GM12878 (cell line): ENCODE measurements around the gene MDFIC. TPM values are rescaled to one million over a fixed set of nuclear protein-coding genes. Genes with fewer than 3 reads are reported as not detected.

Source experiments
- ATAC-seq: fragments of 200-7000 bp; cut with Tn5 transposase; 3 replicates; pipeline ENCODE4 v1.9.1; 2020; ENCODE audit warnings: mild to moderate bottlenecking, moderate library complexity
- BruUV-seq: library from RNA; stranded (reverse); fragments of 400-500 nt; replicated peaks from 2 replicates; lab custom pipeline; 2021; lab: Mats Ljungman, UMichigan
- CTCF ChIA-PET: fragments of 300-600 bp; sonication (Branson Sonifier 250); formaldehyde crosslinking; extraction: SDS; loops from one replicate; lab custom pipeline; 2021; ENCODE audit warnings: inconsistent platforms; lab: Yijun Ruan, JAX
- POLR2A ChIA-PET: fragments of 350-600 bp; formaldehyde crosslinking; extraction: SDS; loops from one replicate; lab custom pipeline; 2021; ENCODE audit warnings: inconsistent platforms; lab: Charles Lee
- RAD21 ChIA-PET: fragments of 300-600 bp; sonication (Branson Sonifier 250); formaldehyde crosslinking; loops from one replicate; lab custom pipeline; 2023; ENCODE audit warnings: antibody characterized with exemption; ENCODE audit not compliant: unreplicated experiment; lab: Charles Lee
- SMC1A ChIA-PET: fragments of 300-600 bp; sonication (Branson Sonifier 250); formaldehyde crosslinking; loops from one replicate; lab custom pipeline; 2023; ENCODE audit not compliant: unreplicated experiment, uncharacterized antibody; lab: Charles Lee
- DNase-seq: peaks from one replicate; pipeline ENCODE4 v3.0.0-alpha.2; 2011; ENCODE audit warnings: low read depth, low spot score
- FAIRE-seq: peaks from 3 replicates; lab custom pipeline; 2011; peaks lifted over from hg19 to GRCh38; lab: Jason Lieb, UNC
- H2AFZ ChIP-seq: 2 replicates; pipeline ENCODE4 v1.6.0; 2011; ENCODE audit warnings: low read depth, low read length, control low read depth; ENCODE audit not compliant: control insufficient read depth
- H3K27ac ChIP-seq: 2 replicates; pipeline ENCODE4 v1.5.1; 2011; ENCODE audit warnings: control low read depth; ENCODE audit not compliant: control insufficient read depth, insufficient read depth
- H3K27me3 ChIP-seq, 2 experiments: replicated peaks in 1 of 2; 2 replicates each; pipeline versions ENCODE4 v1.6.0 to v1.6.1; 2011; ENCODE audit warnings: low read length in 1 of 2; ENCODE audit not compliant: control insufficient read depth in 2 of 2, insufficient read depth in 2 of 2
- H3K36me3 ChIP-seq, 2 experiments: 2 replicates each; pipeline ENCODE4 v1.5.1; 2011; ENCODE audit warnings: low read length in 1 of 2; ENCODE audit not compliant: control insufficient read depth in 2 of 2, insufficient read depth in 2 of 2
- H3K4me1 ChIP-seq: 2 replicates; pipeline ENCODE4 v1.6.1; 2011; ENCODE audit warnings: mild to moderate bottlenecking, low read length, moderate library complexity, mixed read lengths; ENCODE audit not compliant: control insufficient read depth, insufficient read depth
- H3K4me2 ChIP-seq: 2 replicates; pipeline ENCODE4 v1.6.0; 2011; ENCODE audit warnings: control low read depth; ENCODE audit not compliant: control insufficient read depth, insufficient read depth
- H3K4me3 ChIP-seq: fragments of 200-600 bp; sonication (generic); 2 replicates; pipeline ENCODE4 v1.5.1; 2016
- H3K79me2 ChIP-seq: 2 replicates; pipeline ENCODE4 v1.6.0; 2011; ENCODE audit warnings: low read length; ENCODE audit not compliant: control insufficient read depth, insufficient read depth
- H3K9ac ChIP-seq: 2 replicates; pipeline ENCODE4 v1.8.0; 2011; ENCODE audit warnings: low read length, control low read depth, mixed read lengths; ENCODE audit not compliant: control insufficient read depth, insufficient read depth
- H3K9me3 ChIP-seq: replicated peaks from 3 replicates; pipeline ENCODE4 v1.5.1; 2011; ENCODE audit warnings: mild to moderate bottlenecking, low read length; ENCODE audit not compliant: control insufficient read depth, insufficient read depth
- H4K20me1 ChIP-seq: 2 replicates; pipeline ENCODE4 v1.6.0; 2011; ENCODE audit not compliant: control insufficient read depth, insufficient read depth
- BCL11A ChIP-seq: IDR thresholded peaks from 2 replicates; pipeline ENCODE4 v1.6.1; 2011; ENCODE audit warnings: low read depth, low read length
- CEBPZ ChIP-seq: fragments of 150-350 bp; IDR thresholded peaks from 2 replicates; pipeline ENCODE4 v1.6.1; 2016; ENCODE audit warnings: low read depth, low read length
- EZH2 ChIP-seq: IDR thresholded peaks from 2 replicates; pipeline ENCODE4 v1.6.1; 2012; ENCODE audit warnings: low read depth, mild to moderate bottlenecking, control low read depth, inconsistent platforms, low read length, borderline replicate concordance; ENCODE audit not compliant: control insufficient read depth
- MEF2A ChIP-seq: IDR thresholded peaks from 2 replicates; pipeline ENCODE4 v1.6.1; 2011; ENCODE audit warnings: low read depth, mild to moderate bottlenecking, low read length, moderate library complexity; ENCODE audit not compliant: insufficient read depth
- RAD21 ChIP-seq: IDR thresholded peaks from 2 replicates; pipeline ENCODE4 v1.6.1; 2011; ENCODE audit warnings: mild to moderate bottlenecking, low read depth, low read length, moderate library complexity; ENCODE audit not compliant: insufficient read depth
- SUPT20H ChIP-seq: IDR thresholded peaks from 2 replicates; pipeline ENCODE4 v1.6.1; 2011; ENCODE audit warnings: low read depth, mild to moderate bottlenecking, low read length, moderate library complexity, borderline replicate concordance; ENCODE audit not compliant: control insufficient read depth
- TARDBP ChIP-seq: IDR thresholded peaks from 2 replicates; pipeline ENCODE4 v1.6.1; 2016; ENCODE audit warnings: borderline replicate concordance
- ZNF24 ChIP-seq: fragments of 450-650 bp; IDR thresholded peaks from 2 replicates; pipeline ENCODE4 v1.6.1; 2017; ENCODE audit warnings: antibody characterized with exemption, mild to moderate bottlenecking
- WGBS: methylation state at CpG from one replicate; pipeline ENCODE4 v1.1.6; 2016; ENCODE audit warnings: low lambda C conversion rate; ENCODE audit not compliant: insufficient replicate concordance, insufficient coverage; ENCODE audit errors: missing lambda C conversion rate; 5-methylcytosine and 5-hydroxymethylcytosine counted together
- in situ Hi-C: fragments of 300-500 bp; cut with MboI; formaldehyde crosslinking; loops from 9 replicates; pipeline ENCODE4 v1.14.3; 2018; ENCODE audit warnings: mixed read lengths
- intact Hi-C: fragments of 100-400 bp; cut with micrococcal nuclease; formaldehyde crosslinking; loops from one replicate; pipeline ENCODE4 v1.14.2; 2022; ENCODE audit not compliant: unreplicated experiment
- polyA plus RNA-seq, 11 experiments: library from polyadenylated mRNA; depleted of rRNA in 4 of 11; unstranded in 6 of 11; stranded (reverse) in 5 of 11; fragments of >200 nt; fragmentation: Nextera tagmentation in 4 of 11; fragmentation: Illumina TruSeq in 1 of 11; extraction: Ambion mirVana in 4 of 11; extraction: Trizol in 1 of 11; gene quantifications; 1 replicate in 1 of 11; 2 replicates in 10 of 11; pipeline versions ENCODE4 v1.2.1 to v1.2.3, GENCODE V29; 2011 to 2016; ENCODE audit warnings: inconsistent platforms in 2 of 11, missing spikeins in 2 of 11, low read depth in 1 of 11
- total RNA-seq, 4 experiments: library from RNA; depleted of rRNA in 3 of 4; stranded (reverse); fragments of >200 nt in 3 of 4; fragmentation: Illumina TruSeq in 1 of 4; extraction: Trizol in 1 of 4; gene quantifications; 2 replicates each; pipeline versions ENCODE4 v1.2.1 to v1.2.3, GENCODE V29; 2013 to 2021
- TF ChIP-seq, protein P1 (sequence below): fragments of 150-350 bp; IDR thresholded peaks from 2 replicates; pipeline ENCODE4 v1.6.1; 2014; ENCODE audit warnings: mild to moderate bottlenecking, low read depth, low read length

MDFIC gene
- total and polyA plus RNA-seq, 10 of the 15 experiments (the other 5 are each of a cell fraction or from before 2014, with no cell fraction given): 7.3 to 58.4 (median 40.0) TPM

- TF ChIP-seq CEBPZ (no peak), SUPT20H (no peak), RAD21 (no peak)
- TF ChIP-seq, protein P1, sequence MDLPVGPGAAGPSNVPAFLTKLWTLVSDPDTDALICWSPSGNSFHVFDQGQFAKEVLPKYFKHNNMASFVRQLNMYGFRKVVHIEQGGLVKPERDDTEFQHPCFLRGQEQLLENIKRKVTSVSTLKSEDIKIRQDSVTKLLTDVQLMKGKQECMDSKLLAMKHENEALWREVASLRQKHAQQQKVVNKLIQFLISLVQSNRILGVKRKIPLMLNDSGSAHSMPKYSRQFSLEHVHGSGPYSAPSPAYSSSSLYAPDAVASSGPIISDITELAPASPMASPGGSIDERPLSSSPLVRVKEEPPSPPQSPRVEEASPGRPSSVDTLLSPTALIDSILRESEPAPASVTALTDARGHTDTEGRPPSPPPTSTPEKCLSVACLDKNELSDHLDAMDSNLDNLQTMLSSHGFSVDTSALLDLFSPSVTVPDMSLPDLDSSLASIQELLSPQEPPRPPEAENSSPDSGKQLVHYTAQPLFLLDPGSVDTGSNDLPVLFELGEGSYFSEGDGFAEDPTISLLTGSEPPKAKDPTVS: no peak
These were observed 122.3 kb downstream of the MDFIC start (continued) for GRCh38 chr7:115044224-115044623.

- no peak overlapping the region for H2AFZ ChIP-seq
- WGBS: 94% methylated on average over 6 of the region's 6 CpGs
- no peaks in the 10 kb centered on the region for H4K20me1 ChIP-seq
- H3K4me2 ChIP-seq: no peak overlapping the region
- H3K9me3 ChIP-seq: no peaks in the 10 kb centered on the region
- intact Hi-C loops: no loop called here
- no peak overlapping the region for H3K4me3 ChIP-seq
- H3K36me3 ChIP-seq: no peaks in the 10 kb centered on the region
- ChIA-PET RAD21 (no interaction called here), POLR2A (no interaction called here), CTCF (no interaction called here), SMC1A (interaction anchor here (1.3 kb wide), 1 partner anchor 182 kb away, joined by 3 read pairs; no protein-coding TSS in a partner anchor)
- no peaks in the 10 kb centered on the region for H3K27me3 ChIP-seq
- FAIRE-seq (no peak), DNase-seq (no peak), ATAC-seq (no peak)
- in situ Hi-C loops: no loop called here
- H3K9ac ChIP-seq: no peak overlapping the region
- TF ChIP-seq BCL11A (no peak), ZNF24 (no peak), MEF2A (no peak), EZH2 (no peak), TARDBP (no peak)
- no TSS peak for BruUV-seq
- H3K79me2 ChIP-seq: no peaks in the 10 kb centered on the region
- no peak overlapping the region for H3K27ac ChIP-seq
- no peaks in the 10 kb centered on the region for H3K4me1 ChIP-seq
These were observed 126.2 kb downstream of the MDFIC start for GRCh38 chr7:115047958-115048720.
